ENCODE results near the gene MAGI2.

DNA sequence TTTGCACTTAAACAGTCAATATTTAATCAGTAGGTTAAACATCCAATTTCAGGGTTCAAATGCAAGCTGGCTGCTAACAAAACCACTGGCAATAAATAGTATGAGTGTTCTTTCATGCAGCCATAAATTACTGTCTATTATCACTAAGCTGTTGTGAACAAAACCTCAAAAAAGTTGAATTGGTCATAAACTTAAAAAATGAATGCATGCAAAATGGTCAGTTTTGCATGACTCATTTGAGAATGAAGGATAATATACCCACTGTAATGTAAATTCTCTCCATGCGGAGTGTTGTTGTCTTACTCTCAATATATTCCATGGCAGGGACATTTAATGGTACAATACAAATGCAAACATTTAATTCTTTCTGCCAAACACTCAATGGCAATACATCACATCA lies 226.4 kb downstream of the MAGI2 start:
- no peak for TF ChIP-seq POLR2A (IDR thresholded peaks at IDR 0.05; ENCODE audit: borderline replicate concordance, extremely low read depth, insufficient read depth, insufficient read length)
- TF ChIP-seq POLR2AphosphoS5 (IDR thresholded peaks at IDR 0.05; ENCODE audit: low read depth, low read length) = no peak
- no peak for TF ChIP-seq EGR1 (IDR thresholded peaks at IDR 0.05; ENCODE audit: low read depth)
